ENCODE data around the gene HSP90AB1. TPM values are rescaled to one million over a fixed set of nuclear protein-coding genes. Genes with fewer than 3 reads are reported as not detected.
A peak's percentile ranks its signal among the peaks of the same experiment; 100 is the strongest.

HSP90AB1 gene
- total and polyA plus RNA-seq, 9 of the 15 experiments (the other 6 are each of a cell fraction or from before 2014, with no cell fraction given): 1,780 to 3,358 (median 2,262) TPM

DNA sequence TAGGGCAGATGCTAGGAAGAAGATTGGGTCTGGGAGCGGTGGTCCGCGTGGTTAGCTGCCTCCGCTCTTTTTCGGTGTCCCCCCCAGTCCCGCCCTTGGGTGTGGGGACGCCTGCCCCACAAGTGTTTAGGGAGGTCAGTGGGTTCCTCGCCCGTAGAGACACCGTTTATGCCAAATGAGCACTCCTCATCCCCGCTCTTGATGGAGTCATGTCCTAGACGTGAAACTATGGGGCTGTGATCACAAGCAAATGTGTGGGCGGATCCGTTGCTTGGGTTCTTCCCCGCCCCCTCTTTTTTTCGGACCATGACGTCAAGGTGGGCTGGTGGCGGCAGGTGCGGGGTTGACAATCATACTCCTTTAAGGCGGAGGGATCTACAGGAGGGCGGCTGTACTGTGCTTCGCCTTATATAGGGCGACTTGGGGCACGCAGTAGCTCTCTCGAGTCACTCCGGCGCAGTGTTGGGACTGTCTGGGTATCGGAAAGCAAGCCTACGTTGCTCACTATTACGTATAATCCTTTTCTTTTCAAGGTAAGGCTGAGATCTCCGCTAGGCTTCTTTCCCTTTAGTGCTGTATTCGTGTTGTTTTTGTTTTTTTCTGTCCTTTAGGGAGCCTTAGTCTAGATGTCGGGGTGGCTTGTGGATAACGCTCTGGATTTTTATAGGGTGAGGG, at the start of gene HSP90AB1 (continued):
- TF ChIP-seq POLR2AphosphoS5 (IDR thresholded peaks at IDR 0.05; ENCODE audit: control insufficient read depth, insufficient read depth, low read depth, low read length) (peak; percentile 100), ZC3H11A (IDR thresholded peaks at IDR 0.05; ENCODE audit: low read depth, low read length) (no peak), MAFG (tag; conservative IDR thresholded peaks at IDR 0.05) (no peak), ZBTB7A (IDR thresholded peaks at IDR 0.05; ENCODE audit: borderline replicate concordance, control insufficient read depth, low read depth, low read length) (no peak), MTA1 (IDR thresholded peaks at IDR 0.05; ENCODE audit: borderline replicate concordance) (peak; percentile 55), ARID1B (IDR thresholded peaks at IDR 0.05) (no peak; the same call in 1 of the 2 replicates), ZNF316 (IDR thresholded peaks at IDR 0.05) (no peak), GATAD2A (IDR thresholded peaks at IDR 0.05) (0 out of 2 replicates have a peak, but pooled peaks have one; percentile 30), ELF2 (CRISPR knock-in tag; IDR thresholded peaks at IDR 0.05) (no peak), POU5F1 (IDR thresholded peaks at IDR 0.05; ENCODE audit: borderline replicate concordance, low read depth, low read length, partially characterized antibody) (no peak), CEBPG (CRISPR knock-in tag; IDR thresholded peaks at IDR 0.05) (0 out of 2 replicates have a peak, but pooled peaks have one; percentile 21), CEBPG (tag; conservative IDR thresholded peaks at IDR 0.05 in 1 of 2, IDR thresholded peaks at IDR 0.05 in 1 of 2) (no peak), RBM34 (IDR thresholded peaks at IDR 0.05; ENCODE audit: borderline replicate concordance, insufficient read depth, low read length) (no peak), DNMT1 (IDR thresholded peaks at IDR 0.05) (no peak), ZNF133 (CRISPR knock-in tag; IDR thresholded peaks at IDR 0.05) (no peak), ZNF282 (CRISPR knock-in tag; IDR thresholded peaks at IDR 0.05) (peak; percentile 23; the same call in 1 of the 2 replicates), ZNF395 (CRISPR knock-in tag; IDR thresholded peaks at IDR 0.05) (peak; percentile 82), SOX6 (IDR thresholded peaks at IDR 0.05) (peak; percentile 49), ARID2 (IDR thresholded peaks at IDR 0.05) (peak; percentile 61)
- TF ChIP-seq, protein P1, sequence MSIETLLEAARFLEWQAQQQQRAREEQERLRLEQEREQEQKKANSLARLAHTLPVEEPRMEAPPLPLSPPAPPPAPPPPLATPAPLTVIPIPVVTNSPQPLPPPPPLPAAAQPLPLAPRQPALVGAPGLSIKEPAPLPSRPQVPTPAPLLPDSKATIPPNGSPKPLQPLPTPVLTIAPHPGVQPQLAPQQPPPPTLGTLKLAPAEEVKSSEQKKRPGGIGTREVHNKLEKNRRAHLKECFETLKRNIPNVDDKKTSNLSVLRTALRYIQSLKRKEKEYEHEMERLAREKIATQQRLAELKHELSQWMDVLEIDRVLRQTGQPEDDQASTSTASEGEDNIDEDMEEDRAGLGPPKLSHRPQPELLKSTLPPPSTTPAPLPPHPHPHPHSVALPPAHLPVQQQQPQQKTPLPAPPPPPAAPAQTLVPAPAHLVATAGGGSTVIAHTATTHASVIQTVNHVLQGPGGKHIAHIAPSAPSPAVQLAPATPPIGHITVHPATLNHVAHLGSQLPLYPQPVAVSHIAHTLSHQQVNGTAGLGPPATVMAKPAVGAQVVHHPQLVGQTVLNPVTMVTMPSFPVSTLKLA (conservative IDR thresholded peaks at IDR 0.05): no peak
- TF ChIP-seq, protein P2, sequence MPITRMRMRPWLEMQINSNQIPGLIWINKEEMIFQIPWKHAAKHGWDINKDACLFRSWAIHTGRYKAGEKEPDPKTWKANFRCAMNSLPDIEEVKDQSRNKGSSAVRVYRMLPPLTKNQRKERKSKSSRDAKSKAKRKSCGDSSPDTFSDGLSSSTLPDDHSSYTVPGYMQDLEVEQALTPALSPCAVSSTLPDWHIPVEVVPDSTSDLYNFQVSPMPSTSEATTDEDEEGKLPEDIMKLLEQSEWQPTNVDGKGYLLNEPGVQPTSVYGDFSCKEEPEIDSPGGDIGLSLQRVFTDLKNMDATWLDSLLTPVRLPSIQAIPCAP (CRISPR knock-in tag; IDR thresholded peaks at IDR 0.05; ENCODE audit: borderline replicate concordance): no peak
- TF ChIP-seq, protein P3, sequence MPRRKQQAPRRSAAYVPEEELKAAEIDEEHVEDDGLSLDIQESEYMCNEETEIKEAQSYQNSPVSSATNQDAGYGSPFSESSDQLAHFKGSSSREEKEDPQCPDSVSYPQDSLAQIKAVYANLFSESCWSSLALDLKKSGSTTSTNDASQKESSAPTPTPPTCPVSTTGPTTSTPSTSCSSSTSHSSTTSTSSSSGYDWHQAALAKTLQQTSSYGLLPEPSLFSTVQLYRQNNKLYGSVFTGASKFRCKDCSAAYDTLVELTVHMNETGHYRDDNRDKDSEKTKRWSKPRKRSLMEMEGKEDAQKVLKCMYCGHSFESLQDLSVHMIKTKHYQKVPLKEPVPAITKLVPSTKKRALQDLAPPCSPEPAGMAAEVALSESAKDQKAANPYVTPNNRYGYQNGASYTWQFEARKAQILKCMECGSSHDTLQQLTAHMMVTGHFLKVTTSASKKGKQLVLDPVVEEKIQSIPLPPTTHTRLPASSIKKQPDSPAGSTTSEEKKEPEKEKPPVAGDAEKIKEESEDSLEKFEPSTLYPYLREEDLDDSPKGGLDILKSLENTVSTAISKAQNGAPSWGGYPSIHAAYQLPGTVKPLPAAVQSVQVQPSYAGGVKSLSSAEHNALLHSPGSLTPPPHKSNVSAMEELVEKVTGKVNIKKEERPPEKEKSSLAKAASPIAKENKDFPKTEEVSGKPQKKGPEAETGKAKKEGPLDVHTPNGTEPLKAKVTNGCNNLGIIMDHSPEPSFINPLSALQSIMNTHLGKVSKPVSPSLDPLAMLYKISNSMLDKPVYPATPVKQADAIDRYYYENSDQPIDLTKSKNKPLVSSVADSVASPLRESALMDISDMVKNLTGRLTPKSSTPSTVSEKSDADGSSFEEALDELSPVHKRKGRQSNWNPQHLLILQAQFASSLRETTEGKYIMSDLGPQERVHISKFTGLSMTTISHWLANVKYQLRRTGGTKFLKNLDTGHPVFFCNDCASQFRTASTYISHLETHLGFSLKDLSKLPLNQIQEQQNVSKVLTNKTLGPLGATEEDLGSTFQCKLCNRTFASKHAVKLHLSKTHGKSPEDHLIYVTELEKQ (CRISPR knock-in tag; IDR thresholded peaks at IDR 0.05): no peak

All from K562 (cell line).